Hepatocyte (in vitro differentiated cells): ENCODE data around the gene GP5. TPM values are rescaled to one million over a fixed set of nuclear protein-coding genes. Genes with fewer than 3 reads are reported as not detected.

Experiments
- DNase-seq: peaks from one replicate; pipeline ENCODE4 v3.0.0-alpha.2; 2016; ENCODE audit warnings: low spot score
- H2AFZ ChIP-seq: fragments of 200-600 bp; sonication (generic); 2 replicates; pipeline ENCODE4 v1.6.0; 2016; ENCODE audit warnings: antibody characterized with exemption, mild to moderate bottlenecking
- H3K27ac ChIP-seq: fragments of 200-600 bp; sonication (generic); 2 replicates; pipeline ENCODE4 v1.5.1; 2016; ENCODE audit warnings: mild to moderate bottlenecking
- H3K27me3 ChIP-seq: fragments of 200-600 bp; sonication (generic); 2 replicates; pipeline ENCODE4 v1.6.1; 2016
- H3K36me3 ChIP-seq: fragments of 200-600 bp; sonication (generic); replicated peaks from 2 replicates; pipeline ENCODE4 v1.5.1; 2016; ENCODE audit warnings: low read depth; ENCODE audit not compliant: insufficient read depth
- H3K4me1 ChIP-seq: fragments of 200-600 bp; sonication (generic); 2 replicates; pipeline ENCODE4 v1.5.1; 2016; ENCODE audit warnings: mild to moderate bottlenecking, moderate library complexity; ENCODE audit not compliant: insufficient read depth
- H3K4me2 ChIP-seq: fragments of 200-600 bp; sonication (generic); 2 replicates; pipeline ENCODE4 v1.6.0; 2016
- H3K4me3 ChIP-seq: fragments of 200-600 bp; sonication (generic); 2 replicates; pipeline ENCODE4 v1.5.1; 2016; ENCODE audit warnings: mild to moderate bottlenecking
- H3K79me2 ChIP-seq: fragments of 200-600 bp; sonication (generic); 2 replicates; pipeline ENCODE4 v1.6.0; 2017; ENCODE audit warnings: mild to moderate bottlenecking
- H3K9me2 ChIP-seq: fragments of 200-600 bp; sonication (generic); replicated peaks from 2 replicates; pipeline ENCODE4 v1.6.0; 2017; ENCODE audit warnings: mild to moderate bottlenecking; ENCODE audit not compliant: insufficient read depth
- H3K9me3 ChIP-seq: fragments of 200-600 bp; sonication (generic); 2 replicates; pipeline ENCODE4 v1.5.1; 2016; ENCODE audit warnings: low read depth, mild to moderate bottlenecking
- H4K20me1 ChIP-seq: fragments of 200-600 bp; sonication (generic); 2 replicates; pipeline ENCODE4 v1.6.0; 2016; ENCODE audit warnings: mild to moderate bottlenecking; ENCODE audit not compliant: insufficient read depth, poor library complexity, severe bottlenecking
- EZH2 ChIP-seq: fragments of 200-600 bp; sonication (generic); IDR thresholded peaks from 2 replicates; pipeline ENCODE4 v1.6.1; 2016; ENCODE audit warnings: antibody characterized with exemption, mild to moderate bottlenecking, borderline replicate concordance
- EZH2phosphoT487 ChIP-seq: fragments of 200-600 bp; sonication (generic); IDR thresholded peaks from one replicate; pipeline ENCODE4 v1.6.1; 2018; ENCODE audit warnings: antibody characterized with exemption, mild to moderate bottlenecking, low read depth, moderate library complexity; ENCODE audit not compliant: unreplicated experiment, severe bottlenecking
- WGBS: methylation state at CpG from one replicate; pipeline ENCODE4 v1.1.6; 2016; ENCODE audit warnings: low lambda C conversion rate; ENCODE audit errors: missing lambda C conversion rate; 5-methylcytosine and 5-hydroxymethylcytosine counted together
- polyA plus RNA-seq: library from polyadenylated mRNA; unstranded; fragments of >200 nt; fragmentation: Nextera tagmentation; extraction: Ambion mirVana; gene quantifications from 2 replicates; pipeline ENCODE4 v1.2.1, GENCODE V29; 2016
- total RNA-seq: library from RNA; depleted of rRNA; stranded (reverse); fragments of >200 nt; gene quantifications from 2 replicates; pipeline ENCODE4 v1.2.3, GENCODE V29; 2014
- TF ChIP-seq, protein P1 (sequence below): fragments of 200-600 bp; sonication (generic); IDR thresholded peaks from 2 replicates; pipeline ENCODE4 v1.5.1; 2016; ENCODE audit warnings: antibody characterized with exemption, mild to moderate bottlenecking; ENCODE audit not compliant: poor library complexity

The GP5 gene
- total RNA-seq = 0.27 and 0.52 TPM in 2 replicates
- 0.04 TPM in 1 of 2 replicates, not detected in the other for polyA plus RNA-seq

DNA sequence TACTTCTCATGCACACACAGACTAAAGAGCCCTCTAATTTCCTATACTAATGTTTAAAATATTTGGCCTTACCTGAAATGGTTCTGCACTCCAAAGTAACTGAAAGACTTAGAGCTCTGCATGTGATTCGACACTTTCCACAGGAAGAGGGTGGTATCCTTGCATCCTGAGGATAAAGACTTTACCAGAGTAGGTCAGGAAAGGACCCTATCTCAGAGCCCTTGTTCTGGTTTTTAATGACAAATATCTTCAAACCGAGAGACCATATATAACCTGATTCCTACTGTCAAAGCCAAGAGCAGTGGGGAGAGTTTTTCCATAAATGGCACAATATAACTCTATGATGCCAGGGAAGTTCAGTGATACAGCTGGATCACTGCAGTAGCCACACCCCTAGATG lies at the start of gene GP5:
TSS of gene GP5 (minus strand) at position 101 of the 400 bp plus-strand sequence. CDS start 984 bp downstream, outside the sequence.
- Histone ChIP-seq H4K20me1 (no peaks in the 10 kb centered on the region), H3K4me3 (no peak within 1 kb of the TSS), H3K79me2 (no peaks in the 10 kb centered on the region), H3K27me3 (peaks cover 10% of the 10 kb centered on the region), H2AFZ (no peak within 1 kb of the TSS), H3K27ac (no peak within 1 kb of the TSS), H3K36me3 (no peaks in the 10 kb centered on the region), H3K9me3 (no peaks in the 10 kb centered on the region), H3K4me2 (peak within 1 kb of the TSS; percentile 73), H3K4me1 (peaks cover 20% of the 10 kb centered on the region), H3K9me2 (no peaks in the 10 kb centered on the region)
- 89% methylated on average over 2 of the region's 2 CpGs for WGBS
- TF ChIP-seq EZH2 (no peak), EZH2phosphoT487 (no peak)
- TF ChIP-seq, protein P1, sequence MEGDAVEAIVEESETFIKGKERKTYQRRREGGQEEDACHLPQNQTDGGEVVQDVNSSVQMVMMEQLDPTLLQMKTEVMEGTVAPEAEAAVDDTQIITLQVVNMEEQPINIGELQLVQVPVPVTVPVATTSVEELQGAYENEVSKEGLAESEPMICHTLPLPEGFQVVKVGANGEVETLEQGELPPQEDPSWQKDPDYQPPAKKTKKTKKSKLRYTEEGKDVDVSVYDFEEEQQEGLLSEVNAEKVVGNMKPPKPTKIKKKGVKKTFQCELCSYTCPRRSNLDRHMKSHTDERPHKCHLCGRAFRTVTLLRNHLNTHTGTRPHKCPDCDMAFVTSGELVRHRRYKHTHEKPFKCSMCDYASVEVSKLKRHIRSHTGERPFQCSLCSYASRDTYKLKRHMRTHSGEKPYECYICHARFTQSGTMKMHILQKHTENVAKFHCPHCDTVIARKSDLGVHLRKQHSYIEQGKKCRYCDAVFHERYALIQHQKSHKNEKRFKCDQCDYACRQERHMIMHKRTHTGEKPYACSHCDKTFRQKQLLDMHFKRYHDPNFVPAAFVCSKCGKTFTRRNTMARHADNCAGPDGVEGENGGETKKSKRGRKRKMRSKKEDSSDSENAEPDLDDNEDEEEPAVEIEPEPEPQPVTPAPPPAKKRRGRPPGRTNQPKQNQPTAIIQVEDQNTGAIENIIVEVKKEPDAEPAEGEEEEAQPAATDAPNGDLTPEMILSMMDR = no peak
- DNase-seq = no peak

- WGBS = 96% methylated on average over 1 of the region's 1 CpG
- TF ChIP-seq EZH2 = no peak
- no peak for TF ChIP-seq EZH2phosphoT487
- TF ChIP-seq, protein P1 = no peak
These were observed 48.6 kb upstream of the GP5 start for GRCh38 chr3:194447657-194448056.

DNA sequence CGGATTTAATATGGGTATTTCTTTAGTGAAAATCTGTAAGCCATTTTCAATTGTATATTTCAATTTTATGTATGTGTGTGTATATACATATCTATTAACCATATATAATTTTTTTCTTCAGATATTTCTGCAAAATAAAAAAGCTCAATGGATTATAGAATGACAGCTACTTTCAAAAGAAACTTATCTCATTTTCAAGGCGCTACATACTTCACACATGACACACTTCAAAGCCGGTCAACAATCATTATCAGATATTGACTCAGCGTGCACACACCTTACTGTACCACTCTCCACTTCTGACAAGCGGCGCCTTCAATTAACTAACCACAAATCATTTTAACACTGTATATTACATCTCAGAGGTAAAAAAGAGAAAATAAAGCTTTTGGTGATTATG lies 48.1 kb upstream of the GP5 start:
- Histone ChIP-seq H2AFZ (no peak overlapping the region), H3K27ac (no peak overlapping the region), H3K36me3 (no peaks in the 10 kb centered on the region), H3K9me3 (no peaks in the 10 kb centered on the region), H3K4me2 (no peak overlapping the region), H4K20me1 (no peaks in the 10 kb centered on the region), H3K9me2 (no peaks in the 10 kb centered on the region), H3K27me3 (no peaks in the 10 kb centered on the region), H3K4me3 (no peak overlapping the region), H3K4me1 (no peaks in the 10 kb centered on the region), H3K79me2 (no peaks in the 10 kb centered on the region)
- TF ChIP-seq, protein P1 = no peak
- peak; percentile 46 for DNase-seq
- 59% methylated on average over 6 of the region's 6 CpGs for WGBS

More at GRCh38 chr3:194447657-194448056, 48.6 kb upstream of the GP5 start:
- H3K4me2 ChIP-seq = no peak overlapping the region
- H3K9me3 ChIP-seq = no peaks in the 10 kb centered on the region
- no peaks in the 10 kb centered on the region for H3K4me1 ChIP-seq
- no peaks in the 10 kb centered on the region for H3K79me2 ChIP-seq
- H3K9me2 ChIP-seq = no peaks in the 10 kb centered on the region
- no peaks in the 10 kb centered on the region for H4K20me1 ChIP-seq
- no peaks in the 10 kb centered on the region for H3K36me3 ChIP-seq
- no peak overlapping the region for H2AFZ ChIP-seq
- no peak overlapping the region for H3K27ac ChIP-seq
- no peak for DNase-seq
- no peaks in the 10 kb centered on the region for H3K27me3 ChIP-seq
- H3K4me3 ChIP-seq = no peak overlapping the region

GRCh38 chr3:194446754-194447153 lies 47.7 kb upstream of the GP5 start:
- H3K4me3 ChIP-seq = no peak overlapping the region
- no peaks in the 10 kb centered on the region for H3K79me2 ChIP-seq
- H2AFZ ChIP-seq = no peak overlapping the region
- no peak overlapping the region for H3K27ac ChIP-seq
- H3K27me3 ChIP-seq = no peaks in the 10 kb centered on the region
- H3K36me3 ChIP-seq = no peaks in the 10 kb centered on the region
- H3K9me2 ChIP-seq = no peaks in the 10 kb centered on the region
- no peak overlapping the region for H3K4me2 ChIP-seq
- 60% methylated on average over 4 of the region's 4 CpGs for WGBS
- H3K9me3 ChIP-seq = no peaks in the 10 kb centered on the region
- no peaks in the 10 kb centered on the region for H3K4me1 ChIP-seq
- DNase-seq = no peak
- no peak for TF ChIP-seq EZH2phosphoT487
- TF ChIP-seq, protein P1 = no peak
- no peak for TF ChIP-seq EZH2
- no peaks in the 10 kb centered on the region for H4K20me1 ChIP-seq
